Breast epithelium (tissue), 3 donors: Measurements from ENCODE around the gene USP17L21.
"Not testable (repeated sequence)": the region's sequence is repeated elsewhere in the genome, so short reads cannot be mapped to it uniquely, and the experiment has no call there.

Experiments
- POLR2A ChIP-seq: fragments of 450-650 bp; IDR thresholded peaks from one replicate; pipeline ENCODE4 v1.6.1; 2016; ENCODE audit warnings: antibody characterized with exemption, mild to moderate bottlenecking, moderate library complexity
- POLR2AphosphoS5 ChIP-seq, 3 donors: sonication (generic); formaldehyde crosslinking; IDR thresholded peaks; one replicate each; pipeline ENCODE4 v1.6.1; 2017; ENCODE audit warnings: antibody characterized with exemption in 3 of 3
- TF ChIP-seq, protein P1 (sequence below), 3 donors: fragments of 450-650 bp; IDR thresholded peaks; one replicate each; pipeline ENCODE4 v1.5.1; 2016 to 2017; ENCODE audit warnings: antibody characterized with exemption in 3 of 3, mild to moderate bottlenecking in 3 of 3, moderate library complexity in 3 of 3

DNA sequence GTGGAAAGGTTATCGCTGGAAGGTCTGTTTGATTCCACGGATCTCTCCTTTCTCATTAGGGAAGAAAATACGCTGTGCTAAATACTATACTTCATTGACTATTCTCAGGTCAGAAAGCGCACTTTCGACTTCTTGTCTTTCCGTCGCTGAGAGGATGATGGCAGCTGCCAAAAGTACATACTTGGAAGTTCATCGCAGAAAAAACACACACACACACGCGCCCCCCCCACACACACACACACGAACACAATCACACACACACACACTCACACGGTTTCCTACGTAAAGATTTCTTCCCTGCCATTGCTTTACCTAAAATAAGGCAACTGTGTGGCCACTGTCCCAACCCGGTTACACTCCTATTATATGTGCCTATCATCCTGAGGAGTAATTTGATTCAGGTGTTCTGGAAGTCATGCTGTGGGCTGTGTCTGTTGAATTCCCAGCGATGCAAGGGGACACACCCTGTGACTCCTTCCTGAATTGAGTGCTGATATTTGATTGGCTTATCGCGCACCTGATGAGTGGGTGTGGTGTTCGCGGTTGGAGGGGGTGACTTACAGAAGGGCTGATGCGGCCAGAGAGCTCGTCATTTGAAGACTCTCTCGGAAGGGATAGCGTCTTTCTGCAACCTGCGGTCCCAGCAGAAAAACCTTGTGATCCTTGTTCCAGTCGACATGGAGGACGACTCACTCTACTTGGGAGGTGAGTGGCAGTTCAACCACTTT lies 14.6 kb upstream of the USP17L21 start, which contains the start of gene USP17L18:
- not testable (repeated sequence) for TF ChIP-seq POLR2A; POLR2AphosphoS5 (IDR thresholded peaks at IDR 0.05)
- TF ChIP-seq, protein P1, sequence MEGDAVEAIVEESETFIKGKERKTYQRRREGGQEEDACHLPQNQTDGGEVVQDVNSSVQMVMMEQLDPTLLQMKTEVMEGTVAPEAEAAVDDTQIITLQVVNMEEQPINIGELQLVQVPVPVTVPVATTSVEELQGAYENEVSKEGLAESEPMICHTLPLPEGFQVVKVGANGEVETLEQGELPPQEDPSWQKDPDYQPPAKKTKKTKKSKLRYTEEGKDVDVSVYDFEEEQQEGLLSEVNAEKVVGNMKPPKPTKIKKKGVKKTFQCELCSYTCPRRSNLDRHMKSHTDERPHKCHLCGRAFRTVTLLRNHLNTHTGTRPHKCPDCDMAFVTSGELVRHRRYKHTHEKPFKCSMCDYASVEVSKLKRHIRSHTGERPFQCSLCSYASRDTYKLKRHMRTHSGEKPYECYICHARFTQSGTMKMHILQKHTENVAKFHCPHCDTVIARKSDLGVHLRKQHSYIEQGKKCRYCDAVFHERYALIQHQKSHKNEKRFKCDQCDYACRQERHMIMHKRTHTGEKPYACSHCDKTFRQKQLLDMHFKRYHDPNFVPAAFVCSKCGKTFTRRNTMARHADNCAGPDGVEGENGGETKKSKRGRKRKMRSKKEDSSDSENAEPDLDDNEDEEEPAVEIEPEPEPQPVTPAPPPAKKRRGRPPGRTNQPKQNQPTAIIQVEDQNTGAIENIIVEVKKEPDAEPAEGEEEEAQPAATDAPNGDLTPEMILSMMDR (IDR thresholded peaks at IDR 0.05) = not testable (repeated sequence)
